HG03442 (cell line): ENCODE data around the gene BEX5.
"Not testable (repeated sequence)": the region's sequence is repeated elsewhere in the genome, so short reads cannot be mapped to it uniquely, and the experiment has no call there.

Experiments used
- ATAC-seq: cut with Tn5 transposase; IDR thresholded peaks from one replicate; pipeline ENCODE4 v1.9.1; 2021; ENCODE audit warnings: mild to moderate bottlenecking, moderate library complexity; ENCODE audit not compliant: unreplicated experiment

Gene BEX5

GRCh38 chrX:102155806-102156179 lies at the start of gene BEX5:
BEX5 (minus strand) TSS chrX:102155977; CDS start chrX:102154265, 1,712 bp downstream.
- ATAC-seq = peak; percentile 97

DNA sequence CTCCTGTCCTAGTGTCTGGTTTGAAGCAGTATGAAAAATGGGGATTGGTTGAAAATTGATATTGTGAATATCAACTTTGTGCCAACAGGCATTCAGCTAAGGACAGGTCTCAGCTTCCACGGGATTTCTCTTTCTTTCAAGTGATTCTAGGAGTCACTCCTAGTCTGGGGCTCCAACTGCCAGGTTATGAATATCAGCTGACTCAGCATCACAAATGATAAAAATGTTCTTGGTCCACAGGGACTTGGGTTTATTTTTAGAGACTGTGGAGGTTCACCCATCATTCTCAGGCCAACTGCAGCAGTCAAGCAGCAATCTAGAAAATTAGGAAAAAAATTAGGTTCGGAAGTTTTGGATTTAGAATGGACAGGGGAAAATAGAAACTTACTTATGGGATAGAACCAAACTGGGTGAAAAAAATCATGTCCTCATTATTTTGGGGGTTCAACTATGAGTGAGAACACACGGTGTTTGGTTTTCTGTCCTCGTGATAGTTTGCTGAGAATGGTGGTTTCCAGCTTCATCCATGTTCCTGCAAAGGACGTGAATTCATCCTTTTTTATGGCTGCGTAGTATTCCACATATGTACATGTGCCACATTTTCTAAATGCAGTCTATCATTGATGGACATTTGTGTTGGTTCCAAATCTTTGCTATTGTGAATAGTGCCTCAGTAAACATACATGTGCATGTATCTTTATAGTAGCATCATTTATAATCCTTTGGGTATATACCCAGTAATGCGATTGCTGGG lies 30.4 kb upstream of the BEX5 start:
- no peak for ATAC-seq

- peak; percentile 32 for ATAC-seq
Measured at GRCh38 chrX:102154900-102155805, 624 bp downstream of the BEX5 start.

GRCh38 chrX:102154218-102154860 lies 1.4 kb downstream of the BEX5 start:
- ATAC-seq = no peak

- ATAC-seq = not testable (repeated sequence)
Measured at GRCh38 chrX:102142274-102142673, 13.5 kb downstream of the BEX5 start, which contains the start of gene TCEAL6. TCEAL6 (minus strand) TSS chrX:102142481.

- ATAC-seq = not testable (repeated sequence)
Measured at GRCh38 chrX:102141631-102142030, 14.1 kb downstream of the BEX5 start.

GRCh38 chrX:102140876-102141275 lies 14.9 kb downstream of the BEX5 start:
- not testable (repeated sequence) for ATAC-seq

DNA sequence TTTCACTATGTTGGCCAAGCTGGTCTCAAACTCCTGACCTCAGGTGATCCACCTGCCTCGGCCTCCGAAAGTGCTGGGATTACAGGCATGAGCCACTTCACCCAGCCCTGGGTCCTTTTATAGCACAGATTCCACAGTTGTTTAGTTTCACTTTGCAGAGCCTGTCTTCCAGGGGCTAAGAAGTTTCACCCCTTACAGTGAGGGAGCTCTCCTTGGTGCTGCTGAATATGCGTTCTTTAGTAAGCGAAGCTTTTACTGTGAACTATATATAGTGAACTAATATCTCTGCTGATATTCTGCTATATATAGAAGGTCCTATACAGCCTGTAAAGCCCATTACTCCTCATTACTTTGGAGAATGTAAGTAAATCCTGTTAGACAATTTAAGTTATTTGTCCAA lies 17.7 kb downstream of the BEX5 start:
- no peak for ATAC-seq

GRCh38 chrX:102129473-102129872 lies 26.3 kb downstream of the BEX5 start:
- no peak for ATAC-seq

DNA sequence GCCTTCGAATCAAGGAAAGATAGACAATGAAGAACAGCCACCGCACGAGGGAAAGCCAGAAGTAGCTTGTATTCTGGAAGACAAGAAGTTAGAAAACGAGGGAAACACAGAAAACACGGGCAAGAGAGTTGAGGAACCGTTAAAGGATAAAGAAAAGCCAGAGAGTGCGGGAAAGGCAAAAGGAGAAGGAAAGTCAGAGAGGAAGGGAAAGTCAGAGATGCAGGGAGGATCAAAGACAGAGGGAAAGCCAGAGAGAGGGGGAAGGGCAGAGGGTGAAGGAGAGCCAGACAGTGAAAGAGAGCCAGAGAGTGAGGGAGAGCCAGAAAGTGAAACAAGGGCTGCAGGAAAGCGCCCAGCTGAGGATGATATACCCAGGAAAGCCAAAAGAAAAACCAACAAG lies 28.9 kb downstream of the BEX5 start:
- ATAC-seq = no peak

DNA sequence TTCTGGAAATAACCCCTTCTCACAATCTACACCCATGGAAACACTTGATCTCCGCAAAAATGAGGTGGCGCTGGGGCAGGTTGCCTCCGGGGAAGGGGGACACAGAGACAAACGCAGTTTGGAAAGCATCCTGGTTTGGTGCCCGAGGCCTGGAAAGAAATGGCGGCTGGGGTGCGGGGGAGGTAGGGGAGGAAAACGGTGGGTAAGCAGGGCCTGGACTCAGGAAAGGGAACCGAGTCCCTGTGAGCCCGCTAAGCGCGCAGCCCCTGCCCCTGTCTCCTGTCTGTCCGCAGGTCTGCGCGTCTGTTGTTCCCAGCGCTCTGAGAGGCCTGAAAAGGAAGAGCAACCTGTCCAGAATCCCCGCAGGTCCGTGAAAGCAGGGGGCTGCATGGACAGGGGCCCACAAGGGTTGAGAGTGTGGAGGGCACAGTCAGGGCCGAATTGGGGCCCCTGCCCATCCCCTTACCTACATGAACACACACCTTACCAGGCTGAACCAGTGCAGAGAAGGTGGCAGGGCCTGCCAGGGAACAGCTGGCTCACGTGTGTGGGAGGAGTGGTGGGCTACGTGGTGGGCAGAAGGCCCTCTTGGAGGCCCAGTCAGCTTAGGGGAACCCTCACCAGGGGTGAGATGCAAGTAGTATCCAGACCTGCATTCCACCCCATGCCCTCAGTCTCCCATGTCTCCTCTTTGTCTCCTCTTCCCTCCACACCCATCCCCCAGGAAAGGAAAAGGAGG lies 29.5 kb downstream of the BEX5 start:
- ATAC-seq = not testable (repeated sequence)

GRCh38 chrX:102125436-102125835 lies 30.3 kb downstream of the BEX5 start, which contains the start of gene TCEAL2:
TCEAL2 (plus strand) TSS chrX:102125679; CDS start chrX:102126831, 1,152 bp downstream.
- not testable (repeated sequence) for ATAC-seq

DNA sequence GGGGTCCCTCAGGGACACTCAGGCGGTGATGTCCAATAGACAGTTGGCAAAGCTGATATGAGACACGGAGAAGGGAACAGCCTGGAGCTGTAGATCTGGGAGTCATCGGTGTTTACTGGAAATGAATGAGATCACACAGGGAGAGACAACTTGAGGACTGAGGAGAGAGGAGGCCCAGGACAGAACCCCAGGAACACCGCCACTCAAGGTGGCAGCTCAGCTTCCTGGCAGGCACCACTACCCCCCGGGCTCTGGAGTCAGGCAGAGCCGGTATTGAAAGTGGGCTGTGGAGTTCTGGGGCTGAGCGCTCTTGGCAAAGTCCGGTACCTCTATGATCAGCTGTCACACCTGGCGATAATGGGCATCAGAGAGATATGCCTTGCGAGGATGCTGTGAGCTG lies 30.8 kb downstream of the BEX5 start:
- ATAC-seq = not testable (repeated sequence)

- no peak for ATAC-seq
Measured at GRCh38 chrX:102115748-102116147, 40.0 kb downstream of the BEX5 start.

DNA sequence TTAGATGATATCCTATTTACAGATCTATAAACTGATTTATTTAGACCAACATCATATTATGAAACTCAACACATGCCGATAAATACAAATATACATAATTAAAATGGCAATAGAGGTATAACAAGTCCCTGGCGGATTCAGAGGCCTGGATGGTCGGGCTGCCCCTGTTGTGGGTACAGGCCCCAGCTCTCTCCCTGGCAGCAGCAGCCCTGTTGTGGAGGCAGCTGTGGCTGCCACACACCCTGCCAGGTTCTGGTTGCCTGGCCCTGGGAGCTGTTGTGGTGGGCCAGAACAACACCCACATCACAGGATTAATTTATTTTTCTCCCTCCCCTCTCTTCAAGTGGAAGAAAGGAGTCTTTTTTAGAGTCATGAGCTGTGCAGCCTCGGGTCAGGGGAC lies 42.4 kb downstream of the BEX5 start:
- no peak for ATAC-seq
